GM18873 (cell line): ENCODE measurements around the gene IFNL2.
"Not testable (repeated sequence)": the region's sequence is repeated elsewhere in the genome, so short reads cannot be mapped to it uniquely, and the experiment has no call there.

Experiments
- ATAC-seq: cut with Tn5 transposase; IDR thresholded peaks from one replicate; pipeline ENCODE4 v1.9.1; 2021; ENCODE audit warnings: mild to moderate bottlenecking, moderate library complexity, moderate number of reproducible peaks; ENCODE audit not compliant: unreplicated experiment, low FRiP score

Gene IFNL2

GRCh38 chr19:39296055-39296645 is 28.0 kb downstream of the IFNL2 start, which contains the start of gene IFNL1:
Gene IFNL1, plus strand, starts transcription at chr19:39296407. Its CDS starts 15 bp downstream, at chr19:39296422.
- ATAC-seq = no peak

- ATAC-seq = no peak
Measured at GRCh38 chr19:39296906-39297305, 28.7 kb downstream of the IFNL2 start.

- no peak for ATAC-seq
Measured at GRCh38 chr19:39297931-39298634, 29.9 kb downstream of the IFNL2 start.

- ATAC-seq = no peak
Measured at GRCh38 chr19:39299404-39299803, 31.2 kb downstream of the IFNL2 start.

GRCh38 chr19:39299832-39300231 is 31.6 kb downstream of the IFNL2 start:
- ATAC-seq = no peak

- no peak for ATAC-seq
Measured at GRCh38 chr19:39301021-39301420, 32.8 kb downstream of the IFNL2 start.

- ATAC-seq = no peak
Measured at GRCh38 chr19:39301562-39301961, 33.4 kb downstream of the IFNL2 start.

GRCh38 chr19:39303373-39304184 is 35.4 kb downstream of the IFNL2 start:
- ATAC-seq = no peak

GRCh38 chr19:39304185-39304513 is 36.0 kb downstream of the IFNL2 start:
- ATAC-seq = no peak

GRCh38 chr19:39304701-39305571 is 36.7 kb downstream of the IFNL2 start:
- ATAC-seq = no peak

GRCh38 chr19:39306075-39306474 is 37.9 kb downstream of the IFNL2 start:
- ATAC-seq = no peak

- no peak for ATAC-seq
Measured at GRCh38 chr19:39307046-39307821, 39.0 kb downstream of the IFNL2 start.

GRCh38 chr19:39307822-39308530 is 39.8 kb downstream of the IFNL2 start:
- no peak for ATAC-seq

- no peak for ATAC-seq
Measured at GRCh38 chr19:39308531-39309304, 40.5 kb downstream of the IFNL2 start.

- ATAC-seq = not testable (repeated sequence)
Measured at GRCh38 chr19:39309305-39309670, 41.1 kb downstream of the IFNL2 start.

GRCh38 chr19:39310558-39311311 is 42.5 kb downstream of the IFNL2 start:
- no peak for ATAC-seq

- no peak for ATAC-seq
Measured at GRCh38 chr19:39314016-39314728, 46.0 kb downstream of the IFNL2 start.
